Keratinocyte (primary cell): ENCODE results near the gene ANKFY1. TPM values are rescaled to one million over a fixed set of nuclear protein-coding genes. Genes with fewer than 3 reads are reported as not detected.

Experiments
- DNase-seq: peaks from one replicate; pipeline ENCODE4 v3.0.0-alpha.2; 2011; ENCODE audit warnings: low read depth, missing footprints, low spot score
- FAIRE-seq: peaks from 2 replicates; lab custom pipeline; 2011; peaks lifted over from hg19 to GRCh38; lab: Jason Lieb, UNC
- H2AFZ ChIP-seq: 2 replicates; pipeline ENCODE4 v1.6.0; 2012; ENCODE audit warnings: low read length, control low read depth, inconsistent platforms; ENCODE audit not compliant: control insufficient read depth
- H3K27ac ChIP-seq: 2 replicates; pipeline ENCODE4 v1.5.1; 2011; ENCODE audit warnings: low read length; ENCODE audit not compliant: control insufficient read depth, insufficient read depth
- H3K27me3 ChIP-seq: 3 replicates; pipeline ENCODE4 v1.6.0; 2011; ENCODE audit warnings: low read length; ENCODE audit not compliant: control insufficient read depth, insufficient read depth; ENCODE audit errors: extremely low read depth
- H3K36me3 ChIP-seq, 2 experiments: 2 replicates in 1 of 2; 3 replicates in 1 of 2; pipeline ENCODE4 v1.5.1; 2011; ENCODE audit warnings: low read length in 2 of 2, mild to moderate bottlenecking in 1 of 2; ENCODE audit not compliant: control insufficient read depth in 2 of 2, insufficient read depth in 2 of 2; ENCODE audit errors: extremely low read depth in 1 of 2
- H3K4me1 ChIP-seq: 3 replicates; pipeline ENCODE4 v1.5.1; 2011; ENCODE audit warnings: low read length; ENCODE audit not compliant: control insufficient read depth, insufficient read depth; ENCODE audit errors: extremely low read depth
- H3K4me2 ChIP-seq: 3 replicates; pipeline ENCODE4 v1.6.0; 2011; ENCODE audit warnings: low read depth, low read length; ENCODE audit not compliant: control insufficient read depth, insufficient read depth; ENCODE audit errors: extremely low read depth
- H3K4me3 ChIP-seq, 3 experiments: fragments of 200-600 bp in 1 of 3; sonication (generic) in 1 of 3; 2 replicates in 2 of 3; 3 replicates in 1 of 3; pipeline ENCODE4 v1.5.1; 2011 to 2016; ENCODE audit warnings: low read length in 3 of 3, mild to moderate bottlenecking in 3 of 3, control low read depth in 2 of 3, inconsistent platforms in 1 of 3, low read depth in 1 of 3, mixed read lengths in 1 of 3, mixed run types in 1 of 3, moderate library complexity in 1 of 3; ENCODE audit not compliant: control insufficient read depth in 2 of 3, insufficient read depth in 2 of 3; ENCODE audit errors: extremely low read depth in 1 of 3
- H3K79me2 ChIP-seq: 2 replicates; pipeline ENCODE4 v1.6.0; 2012; ENCODE audit warnings: low read length; ENCODE audit not compliant: control insufficient read depth, insufficient read depth
- H3K9ac ChIP-seq: 3 replicates; pipeline ENCODE4 v1.6.0; 2011; ENCODE audit warnings: low read length; ENCODE audit not compliant: control insufficient read depth, insufficient read depth; ENCODE audit errors: extremely low read depth
- H3K9me1 ChIP-seq: 3 replicates; pipeline ENCODE4 v1.6.0; 2011; ENCODE audit warnings: low read length; ENCODE audit not compliant: control insufficient read depth, insufficient read depth; ENCODE audit errors: extremely low read depth
- H3K9me3 ChIP-seq: 2 replicates; pipeline ENCODE4 v1.5.1; 2012; ENCODE audit warnings: low read depth, low read length; ENCODE audit not compliant: control insufficient read depth
- H4K20me1 ChIP-seq: 3 replicates; pipeline ENCODE4 v1.6.0; 2011; ENCODE audit warnings: low read length; ENCODE audit not compliant: control insufficient read depth, insufficient read depth; ENCODE audit errors: extremely low read depth
- EZH2 ChIP-seq: IDR thresholded peaks from one replicate; pipeline ENCODE4 v1.6.1; 2012; ENCODE audit warnings: inconsistent platforms, mild to moderate bottlenecking, low read length, moderate library complexity
- dilution Hi-C: fragments of 300-500 bp; cut with MboI; formaldehyde crosslinking; loops from one replicate; pipeline ENCODE4 v1.7.0; 2020; ENCODE audit warnings: low sequenced_read_pairs; ENCODE audit not compliant: extremely low pct_ligation_motif_present
- polyA plus RNA-seq, 5 experiments: library from polyadenylated mRNA; depleted of rRNA in 3 of 5; stranded (reverse) in 3 of 5; stranded (forward) in 1 of 5; unstranded in 1 of 5; fragments of >200 nt; gene quantifications; 1 replicate in 1 of 5; 2 replicates in 3 of 5; 3 replicates in 1 of 5; pipeline versions ENCODE4 v1.2.1 to v1.2.3, GENCODE V29; 2011 to 2012; ENCODE audit warnings: missing spikeins in 2 of 5, low read depth in 1 of 5, low replicate concordance in 1 of 5
- TF ChIP-seq, protein P1 (sequence below), 3 experiments: IDR thresholded peaks in 1 of 3; conservative IDR thresholded peaks in 1 of 3; optimal IDR thresholded peaks in 1 of 3; 2 replicates in 2 of 3; 3 replicates in 1 of 3; pipeline versions ENCODE3 to v1.5.1; 2011; ENCODE audit warnings: low read length in 3 of 3, mild to moderate bottlenecking in 3 of 3, moderate library complexity in 2 of 3, control low read depth in 1 of 3, inconsistent platforms in 1 of 3; ENCODE audit not compliant: insufficient read depth in 2 of 3; ENCODE audit errors: extremely low read depth in 1 of 3

Gene ANKFY1
- polyA plus RNA-seq, 1 donor (not counting 4 experiments of a cell fraction or from before 2014, with no cell fraction given), result 27.0 TPM

DNA sequence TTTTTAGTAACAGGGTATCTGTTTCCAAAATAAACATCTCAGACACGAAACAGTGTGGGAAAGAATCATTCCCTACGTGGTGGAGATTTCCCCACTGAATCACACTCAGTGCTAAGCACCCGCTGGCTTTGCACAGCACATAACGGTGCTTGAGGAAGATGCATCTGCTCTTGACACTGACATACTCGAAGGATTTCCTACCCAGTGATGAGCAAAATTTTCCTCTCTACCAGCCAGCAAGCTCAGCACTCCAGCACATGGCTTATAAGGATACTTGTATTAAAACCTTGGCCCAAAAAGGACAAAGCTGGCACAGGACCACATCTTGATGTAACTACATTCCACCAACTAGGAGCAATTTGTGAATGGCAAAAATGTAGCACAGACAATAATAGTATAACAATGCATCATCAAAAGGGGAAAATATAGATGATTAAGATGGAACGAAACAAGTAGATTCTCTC, 59.0 kb downstream of the ANKFY1 start:
- no peak overlapping the region for H3K27ac ChIP-seq
- FAIRE-seq, result no peak
- H4K20me1 ChIP-seq, result no peaks in the 10 kb centered on the region

DNA sequence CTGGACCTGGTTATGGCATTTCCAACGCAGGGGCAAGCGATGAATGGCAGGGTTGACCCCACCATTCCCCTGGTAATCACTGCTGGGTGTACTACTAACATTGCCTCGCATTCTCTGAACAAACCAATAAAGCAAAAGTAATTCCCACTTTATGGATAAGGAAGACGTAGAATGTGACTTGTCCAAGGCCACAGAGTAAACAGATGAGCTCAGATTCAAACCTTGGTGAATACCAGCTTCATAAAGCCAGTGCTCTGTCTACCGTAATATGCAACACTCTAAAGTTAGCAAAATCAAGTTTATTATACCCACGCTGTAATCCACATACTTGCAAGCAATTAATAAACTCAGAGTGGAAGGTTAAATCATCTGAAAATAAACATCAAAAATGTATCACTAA, 59.6 kb downstream of the ANKFY1 start:
- no peak for TF ChIP-seq EZH2
- TF ChIP-seq, protein P1, sequence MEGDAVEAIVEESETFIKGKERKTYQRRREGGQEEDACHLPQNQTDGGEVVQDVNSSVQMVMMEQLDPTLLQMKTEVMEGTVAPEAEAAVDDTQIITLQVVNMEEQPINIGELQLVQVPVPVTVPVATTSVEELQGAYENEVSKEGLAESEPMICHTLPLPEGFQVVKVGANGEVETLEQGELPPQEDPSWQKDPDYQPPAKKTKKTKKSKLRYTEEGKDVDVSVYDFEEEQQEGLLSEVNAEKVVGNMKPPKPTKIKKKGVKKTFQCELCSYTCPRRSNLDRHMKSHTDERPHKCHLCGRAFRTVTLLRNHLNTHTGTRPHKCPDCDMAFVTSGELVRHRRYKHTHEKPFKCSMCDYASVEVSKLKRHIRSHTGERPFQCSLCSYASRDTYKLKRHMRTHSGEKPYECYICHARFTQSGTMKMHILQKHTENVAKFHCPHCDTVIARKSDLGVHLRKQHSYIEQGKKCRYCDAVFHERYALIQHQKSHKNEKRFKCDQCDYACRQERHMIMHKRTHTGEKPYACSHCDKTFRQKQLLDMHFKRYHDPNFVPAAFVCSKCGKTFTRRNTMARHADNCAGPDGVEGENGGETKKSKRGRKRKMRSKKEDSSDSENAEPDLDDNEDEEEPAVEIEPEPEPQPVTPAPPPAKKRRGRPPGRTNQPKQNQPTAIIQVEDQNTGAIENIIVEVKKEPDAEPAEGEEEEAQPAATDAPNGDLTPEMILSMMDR (optimal IDR thresholded peaks at IDR 0.05 in 1 of 3, IDR thresholded peaks at IDR 0.05 in 1 of 3, conservative IDR thresholded peaks at IDR 0.05 in 1 of 3; ENCODE audit: extremely low read depth in 1 of 3, insufficient read depth in 2 of 3, low read length in 3 of 3), result no peak
- Histone ChIP-seq H3K79me2 (no peaks in the 10 kb centered on the region), H3K9ac (no peak overlapping the region), H3K9me1 (no peaks in the 10 kb centered on the region), H3K27me3 (no peaks in the 10 kb centered on the region), H2AFZ (no peak overlapping the region), H3K4me1 (no peaks in the 10 kb centered on the region), H3K36me3 (peaks cover 21 to 24% of the 10 kb centered on the region in 2 experiments), H3K27ac (no peak overlapping the region), H3K4me2 (no peak overlapping the region), H4K20me1 (no peaks in the 10 kb centered on the region), H3K4me3 (no peak overlapping the region), H3K9me3 (no peaks in the 10 kb centered on the region)
- dilution Hi-C loops, result no loop called here
- FAIRE-seq, result no peak
- no peak for DNase-seq

More for the DNA sequence above, 59.0 kb downstream of the ANKFY1 start:
- Histone ChIP-seq H3K27me3 (no peaks in the 10 kb centered on the region), H3K4me3 (no peak overlapping the region), H3K79me2 (no peaks in the 10 kb centered on the region), H3K9me3 (no peaks in the 10 kb centered on the region), H3K4me2 (no peak overlapping the region), H3K9me1 (no peaks in the 10 kb centered on the region), H3K36me3 (peaks cover 22 to 26% of the 10 kb centered on the region in 2 experiments), H2AFZ (no peak overlapping the region), H3K4me1 (no peaks in the 10 kb centered on the region), H3K9ac (no peak overlapping the region)
- TF ChIP-seq, protein P1 (optimal IDR thresholded peaks at IDR 0.05 in 1 of 3, IDR thresholded peaks at IDR 0.05 in 1 of 3, conservative IDR thresholded peaks at IDR 0.05 in 1 of 3; ENCODE audit: extremely low read depth in 1 of 3, insufficient read depth in 2 of 3, low read length in 3 of 3), result no peak
- TF ChIP-seq EZH2, result no peak
- no peak for DNase-seq
- dilution Hi-C loops, result no loop called here
